Fibroblast of the aortic adventitia (primary cell): ENCODE results near the gene GCNT4. TPM values are rescaled to one million over a fixed set of nuclear protein-coding genes. Genes with fewer than 3 reads are reported as not detected.

Experiments
- DNase-seq: peaks from one replicate; pipeline ENCODE4 v3.0.0-alpha.2; 2010; ENCODE audit warnings: low read depth
- H3K4me3 ChIP-seq: 2 replicates; pipeline ENCODE4 v1.5.1; 2011; ENCODE audit warnings: low read depth, mild to moderate bottlenecking, control low read depth, low read length, moderate library complexity
- total RNA-seq: library from RNA; depleted of rRNA; stranded (reverse); fragments of >200 nt; gene quantifications from 2 replicates; pipeline ENCODE4 v1.2.3, GENCODE V29; 2012; ENCODE audit warnings: low replicate concordance
- TF ChIP-seq, protein P1 (sequence below): IDR thresholded peaks from 2 replicates; pipeline ENCODE4 v1.5.1; 2011; ENCODE audit warnings: mild to moderate bottlenecking, low read length, control low read depth, inconsistent platforms; ENCODE audit not compliant: insufficient read depth

Gene GCNT4
- total RNA-seq, 1 donor = 2.5 TPM

DNA sequence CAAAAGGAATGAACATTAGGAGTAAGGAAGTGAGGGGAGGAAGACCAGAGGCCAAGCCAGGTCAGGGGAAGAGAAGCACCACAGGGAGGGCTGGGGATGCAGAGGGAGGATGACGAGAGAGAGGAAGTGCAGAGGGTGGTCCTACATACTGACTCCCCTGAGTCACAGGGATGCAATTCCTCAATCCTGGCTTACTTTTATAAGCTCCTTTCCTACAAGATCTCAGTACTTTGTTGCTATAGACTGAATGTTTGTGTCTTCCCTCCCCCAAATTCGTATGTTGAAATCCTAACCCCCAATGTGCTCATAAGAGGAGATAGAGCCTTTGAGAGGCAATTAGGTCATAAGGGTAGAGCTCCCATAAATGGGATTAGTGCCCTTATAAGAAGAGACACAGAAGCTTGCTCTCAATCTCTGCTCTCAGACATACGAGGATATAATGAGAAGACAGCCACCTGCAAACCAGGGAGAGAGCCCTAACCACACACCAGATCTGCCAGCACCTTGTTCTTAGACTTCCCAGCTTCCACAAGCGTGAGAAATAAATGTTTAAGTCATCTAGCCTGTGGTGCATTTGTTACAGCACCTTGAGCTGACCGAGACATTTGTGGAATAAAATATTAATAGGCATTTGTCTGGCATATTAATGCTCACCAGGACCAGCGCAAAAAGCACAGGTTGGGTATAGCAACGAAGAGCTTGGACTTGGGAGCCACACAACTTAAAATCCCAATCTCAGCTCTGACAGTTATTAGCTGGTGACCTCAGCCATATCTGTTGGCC, 33.4 kb downstream of the GCNT4 start:
- no peak overlapping the region for H3K4me3 ChIP-seq
- TF ChIP-seq, protein P1, sequence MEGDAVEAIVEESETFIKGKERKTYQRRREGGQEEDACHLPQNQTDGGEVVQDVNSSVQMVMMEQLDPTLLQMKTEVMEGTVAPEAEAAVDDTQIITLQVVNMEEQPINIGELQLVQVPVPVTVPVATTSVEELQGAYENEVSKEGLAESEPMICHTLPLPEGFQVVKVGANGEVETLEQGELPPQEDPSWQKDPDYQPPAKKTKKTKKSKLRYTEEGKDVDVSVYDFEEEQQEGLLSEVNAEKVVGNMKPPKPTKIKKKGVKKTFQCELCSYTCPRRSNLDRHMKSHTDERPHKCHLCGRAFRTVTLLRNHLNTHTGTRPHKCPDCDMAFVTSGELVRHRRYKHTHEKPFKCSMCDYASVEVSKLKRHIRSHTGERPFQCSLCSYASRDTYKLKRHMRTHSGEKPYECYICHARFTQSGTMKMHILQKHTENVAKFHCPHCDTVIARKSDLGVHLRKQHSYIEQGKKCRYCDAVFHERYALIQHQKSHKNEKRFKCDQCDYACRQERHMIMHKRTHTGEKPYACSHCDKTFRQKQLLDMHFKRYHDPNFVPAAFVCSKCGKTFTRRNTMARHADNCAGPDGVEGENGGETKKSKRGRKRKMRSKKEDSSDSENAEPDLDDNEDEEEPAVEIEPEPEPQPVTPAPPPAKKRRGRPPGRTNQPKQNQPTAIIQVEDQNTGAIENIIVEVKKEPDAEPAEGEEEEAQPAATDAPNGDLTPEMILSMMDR = no peak
- no peak for DNase-seq

DNA sequence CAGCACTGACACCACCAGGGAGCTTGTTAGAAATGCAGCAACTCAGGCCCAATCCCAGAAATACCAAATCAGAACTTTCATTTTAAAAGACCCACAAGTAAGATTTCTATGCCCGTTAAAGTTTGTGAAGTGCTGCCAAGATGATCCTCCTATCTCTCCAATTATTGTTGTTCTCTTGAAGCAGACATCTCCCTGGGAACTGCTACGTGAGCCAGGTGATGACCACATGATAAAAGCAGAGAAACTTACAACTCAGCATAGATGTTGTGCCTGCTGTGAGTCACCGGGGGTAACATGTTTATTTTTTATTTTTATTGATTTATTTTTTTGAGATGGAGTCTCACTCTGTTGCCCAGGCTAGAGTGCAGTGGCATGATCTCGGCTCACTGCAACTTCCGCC, 34.4 kb downstream of the GCNT4 start:
- TF ChIP-seq, protein P1 = no peak
- H3K4me3 ChIP-seq = no peak overlapping the region
- no peak for DNase-seq

DNA sequence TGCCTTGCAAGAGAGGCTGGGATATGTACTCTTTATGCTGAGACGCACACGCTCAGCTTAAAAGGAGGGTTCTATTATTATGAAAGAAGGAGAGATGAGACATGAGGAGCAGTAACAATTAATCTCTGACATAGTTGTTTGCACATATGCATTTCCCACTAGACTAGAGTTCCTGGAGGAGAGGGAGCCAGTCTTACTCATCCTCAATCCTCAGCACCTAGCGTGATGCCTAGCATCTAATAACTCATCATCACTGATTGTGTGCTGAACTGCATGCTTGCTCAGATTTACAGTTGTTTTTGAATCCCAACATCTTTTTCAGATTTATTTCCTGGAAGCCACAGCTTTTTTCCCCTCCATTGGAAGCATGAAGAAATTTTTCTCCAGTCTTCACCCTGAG, 35.5 kb downstream of the GCNT4 start:
- no peak overlapping the region for H3K4me3 ChIP-seq
- TF ChIP-seq, protein P1 = no peak
- no peak for DNase-seq

DNA sequence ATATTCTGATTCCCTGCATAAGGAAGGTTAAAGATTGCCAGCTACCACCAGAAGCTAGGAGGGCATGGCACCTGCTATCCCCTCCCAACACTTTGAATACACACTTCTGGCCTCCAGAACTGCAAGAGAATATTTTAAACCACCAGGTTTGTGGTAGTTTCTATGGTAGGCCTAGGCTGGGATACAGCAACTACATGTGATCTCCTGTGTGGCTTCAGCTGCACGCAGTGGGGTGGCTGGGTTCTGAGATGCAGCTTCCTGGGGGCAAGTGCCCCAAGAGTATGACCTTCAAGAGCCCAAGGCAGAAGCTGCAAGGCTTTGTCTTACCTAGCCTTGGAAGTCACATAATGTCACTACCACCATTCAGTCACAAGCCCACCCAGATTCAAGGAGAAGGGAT, 39.6 kb downstream of the GCNT4 start:
- TF ChIP-seq, protein P1 = no peak

DNA sequence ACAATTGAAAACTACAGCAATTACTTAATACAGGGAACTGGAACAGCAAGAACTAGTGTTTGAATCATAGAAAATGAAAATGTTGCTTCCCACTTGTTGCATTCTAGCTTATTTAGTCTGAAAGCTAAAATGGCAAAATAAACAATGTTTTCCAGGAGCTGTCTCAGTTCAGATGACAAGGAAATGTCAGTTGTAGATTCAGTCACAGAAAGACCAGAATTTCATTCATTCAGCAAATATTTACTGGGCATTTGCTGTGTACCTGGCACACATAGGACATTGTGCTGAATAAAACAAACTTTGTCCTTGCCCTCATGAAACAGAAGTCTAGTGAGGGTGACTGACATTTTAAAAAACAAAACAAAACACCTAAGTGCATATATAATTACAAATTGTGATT, 41.5 kb downstream of the GCNT4 start:
- no peak overlapping the region for H3K4me3 ChIP-seq
- DNase-seq = no peak
- TF ChIP-seq, protein P1 = no peak

More for the DNA sequence above, 39.6 kb downstream of the GCNT4 start:
- H3K4me3 ChIP-seq = no peak overlapping the region
- no peak for DNase-seq

DNA sequence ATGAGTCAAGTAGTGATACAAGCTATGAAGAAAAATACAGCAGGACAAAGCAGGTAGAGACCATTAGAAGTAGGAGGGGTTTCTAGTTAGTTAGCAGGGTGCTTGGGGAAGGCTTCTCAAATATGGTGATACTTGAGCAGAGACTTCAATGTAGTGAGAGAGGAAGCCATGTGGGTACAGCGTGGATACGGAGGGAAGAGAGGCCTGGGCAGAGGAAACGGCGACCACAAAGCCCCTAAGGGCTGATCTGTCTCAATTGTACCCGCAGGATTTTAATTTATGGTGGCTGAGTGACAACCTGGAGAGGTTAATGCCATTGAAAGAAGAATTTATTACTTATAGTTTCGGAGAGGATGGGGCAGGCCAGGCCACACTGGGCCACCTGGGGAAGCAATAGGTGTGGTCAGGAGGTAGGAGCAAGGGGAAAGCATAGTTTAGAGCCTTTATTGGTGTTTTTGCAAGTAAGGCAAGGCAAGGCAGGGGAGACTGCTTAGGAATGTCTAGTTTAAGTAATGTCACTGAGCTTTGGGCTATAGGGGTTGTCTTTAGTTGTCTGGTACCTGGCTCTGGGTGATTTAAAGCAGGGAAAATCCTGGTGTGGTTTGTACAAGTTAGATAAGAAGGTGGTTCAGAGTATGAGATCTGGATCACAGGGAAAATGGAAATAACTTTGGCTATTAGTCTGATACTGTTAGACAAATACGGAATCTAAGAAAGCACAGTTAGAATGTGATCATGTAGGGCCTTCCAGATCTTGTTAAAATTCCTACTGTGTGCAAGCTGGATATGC, 42.6 kb downstream of the GCNT4 start:
- H3K4me3 ChIP-seq = no peak overlapping the region
- no peak for DNase-seq

More for the DNA sequence above, 42.6 kb downstream of the GCNT4 start:
- TF ChIP-seq, protein P1 = no peak
